ENCODE measurements around the gene FARP1.

DNA sequence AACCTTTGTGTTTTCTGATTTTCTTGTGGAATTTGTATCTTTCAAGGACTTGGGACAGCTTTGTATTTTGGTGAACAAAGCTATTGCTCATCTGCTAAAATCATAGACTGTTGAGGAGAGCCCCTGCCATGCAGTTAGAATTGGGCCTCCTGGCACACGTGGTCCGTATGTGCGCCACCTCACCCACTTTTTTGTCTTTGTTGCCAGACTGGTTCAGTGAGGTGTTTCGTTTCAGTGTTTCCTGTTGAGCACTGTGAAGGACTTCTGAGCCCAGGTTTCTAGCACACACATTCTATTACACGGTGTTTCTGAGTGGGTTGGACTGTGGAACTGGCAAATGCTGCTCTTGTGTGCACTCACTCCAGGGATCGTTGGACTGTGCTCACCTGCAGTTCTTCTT, 71.8 kb downstream of the FARP1 start:
- TF ChIP-seq CTCF (IDR thresholded peaks at IDR 0.05; ENCODE audit: low read depth, low read length, poor library complexity, severe bottlenecking) (no peak), EZH2phosphoT487 (IDR thresholded peaks at IDR 0.05; ENCODE audit: borderline replicate concordance, low read length) (no peak)

Data from DOHH2 (cell line).